ENCODE data around the gene RANGAP1. TPM values are rescaled to one million over a fixed set of nuclear protein-coding genes. Genes with fewer than 3 reads are reported as not detected.

The RANGAP1 gene
- total and polyA plus RNA-seq, 9 donors = 17.2 to 37.9 (median 32.1) TPM

DNA sequence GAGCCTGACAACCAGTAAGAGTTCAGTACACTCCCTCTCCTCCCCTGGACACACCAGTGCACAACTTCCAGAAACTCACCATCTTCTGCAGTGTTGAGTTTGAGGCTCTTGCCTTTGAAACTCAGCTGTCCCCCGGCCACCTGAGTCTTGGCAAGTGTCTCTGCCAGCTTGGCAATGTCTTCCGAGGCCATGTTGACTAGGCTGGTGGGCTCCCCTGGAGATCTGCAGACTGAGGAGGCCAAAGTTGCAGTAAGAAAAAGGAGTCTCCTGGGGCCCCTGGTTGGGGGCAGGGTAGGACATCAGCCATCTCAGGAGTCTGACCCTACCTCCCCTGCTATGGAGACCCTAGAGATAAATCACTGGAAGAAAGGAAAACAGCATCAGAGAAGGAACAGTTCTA is 5.1 kb downstream of the RANGAP1 start:
- TF ChIP-seq EP300 (IDR thresholded peaks at IDR 0.05) = no peak
- TF ChIP-seq, protein P1, sequence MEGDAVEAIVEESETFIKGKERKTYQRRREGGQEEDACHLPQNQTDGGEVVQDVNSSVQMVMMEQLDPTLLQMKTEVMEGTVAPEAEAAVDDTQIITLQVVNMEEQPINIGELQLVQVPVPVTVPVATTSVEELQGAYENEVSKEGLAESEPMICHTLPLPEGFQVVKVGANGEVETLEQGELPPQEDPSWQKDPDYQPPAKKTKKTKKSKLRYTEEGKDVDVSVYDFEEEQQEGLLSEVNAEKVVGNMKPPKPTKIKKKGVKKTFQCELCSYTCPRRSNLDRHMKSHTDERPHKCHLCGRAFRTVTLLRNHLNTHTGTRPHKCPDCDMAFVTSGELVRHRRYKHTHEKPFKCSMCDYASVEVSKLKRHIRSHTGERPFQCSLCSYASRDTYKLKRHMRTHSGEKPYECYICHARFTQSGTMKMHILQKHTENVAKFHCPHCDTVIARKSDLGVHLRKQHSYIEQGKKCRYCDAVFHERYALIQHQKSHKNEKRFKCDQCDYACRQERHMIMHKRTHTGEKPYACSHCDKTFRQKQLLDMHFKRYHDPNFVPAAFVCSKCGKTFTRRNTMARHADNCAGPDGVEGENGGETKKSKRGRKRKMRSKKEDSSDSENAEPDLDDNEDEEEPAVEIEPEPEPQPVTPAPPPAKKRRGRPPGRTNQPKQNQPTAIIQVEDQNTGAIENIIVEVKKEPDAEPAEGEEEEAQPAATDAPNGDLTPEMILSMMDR (IDR thresholded peaks at IDR 0.05) = no peak
- no peaks in the 10 kb centered on the region for H3K36me3 ChIP-seq
- WGBS, 3 donors = 76 to 95% (median 85%) methylated on average over 2 of the region's 2 CpGs

DNA sequence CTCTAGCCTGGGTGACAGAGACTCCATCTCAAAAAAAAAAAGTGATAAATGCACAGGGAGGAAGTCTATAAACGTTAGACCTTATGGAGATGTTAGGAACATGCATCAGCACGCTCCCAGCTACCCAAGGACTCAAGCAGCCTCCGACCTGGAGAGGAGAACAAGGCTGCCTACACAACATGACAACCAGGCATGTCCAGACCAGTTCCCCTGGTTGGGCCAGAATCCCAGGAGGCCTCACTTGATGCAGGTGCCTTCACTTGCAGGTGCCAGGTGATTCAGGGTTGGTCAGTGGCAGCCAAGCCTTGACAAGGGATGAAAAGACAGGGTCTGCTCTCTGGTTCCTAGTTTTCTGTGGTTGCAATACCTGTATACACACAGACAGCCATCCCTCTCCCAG is 5.9 kb downstream of the RANGAP1 start:
- 78 to 84% (median 81%) methylated on average over 3 of the region's 3 CpGs for WGBS, 3 donors
- H3K9me3 ChIP-seq = no peaks in the 10 kb centered on the region
- H3K4me1 ChIP-seq (ENCODE audit: insufficient read depth) = no peaks in the 10 kb centered on the region
- no peaks in the 10 kb centered on the region for H3K27me3 ChIP-seq
- H3K4me3 ChIP-seq = no peak overlapping the region
- intact Hi-C loops (cut with DNase I) = no loop called here
- no peak for DNase-seq
- TF ChIP-seq, protein P1 (IDR thresholded peaks at IDR 0.05) = no peak
- TF ChIP-seq EP300 (IDR thresholded peaks at IDR 0.05) (no peak), POLR2A (IDR thresholded peaks at IDR 0.05) (no peak)
- H3K27ac ChIP-seq = no peak overlapping the region
- no peaks in the 10 kb centered on the region for H3K36me3 ChIP-seq

More for the DNA sequence above, 5.1 kb downstream of the RANGAP1 start:
- no peaks in the 10 kb centered on the region for H3K4me1 ChIP-seq (ENCODE audit: insufficient read depth)
- H3K9me3 ChIP-seq = no peaks in the 10 kb centered on the region
- H3K27me3 ChIP-seq = no peaks in the 10 kb centered on the region
- no peak overlapping the region for H3K4me3 ChIP-seq
- intact Hi-C loops (cut with DNase I) = no loop called here
- H3K27ac ChIP-seq = no peak overlapping the region
- DNase-seq = no peak

DNA sequence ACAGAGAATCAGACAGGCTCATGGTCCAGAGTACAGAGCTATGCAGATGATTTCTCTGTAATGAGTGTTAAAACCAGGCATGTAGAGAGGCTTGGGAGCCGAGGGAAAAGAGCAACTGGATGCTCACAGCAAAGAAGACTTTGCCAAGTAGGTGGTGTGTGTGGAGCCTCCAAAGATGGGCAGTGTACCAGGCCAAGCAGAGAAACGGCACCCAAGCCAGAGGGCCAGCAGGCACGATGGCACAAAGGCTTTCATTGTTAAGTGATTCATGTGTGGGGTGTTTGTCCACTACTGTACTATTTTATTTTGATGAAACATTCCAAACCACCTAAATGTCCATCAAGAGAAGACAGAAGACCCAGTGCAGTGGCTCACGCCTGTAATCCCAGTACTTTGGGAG is 11.1 kb downstream of the RANGAP1 start:
- Histone ChIP-seq H3K27me3 (no peaks in the 10 kb centered on the region), H3K9me3 (no peaks in the 10 kb centered on the region), H3K4me1 (ENCODE audit: insufficient read depth) (peaks cover 2% of the 10 kb centered on the region), H3K36me3 (no peaks in the 10 kb centered on the region), H3K27ac (no peak overlapping the region), H3K4me3 (no peak overlapping the region)
- intact Hi-C loops (cut with DNase I) = no loop called here
- no peak for TF ChIP-seq EP300 (IDR thresholded peaks at IDR 0.05)
- TF ChIP-seq POLR2A (IDR thresholded peaks at IDR 0.05) = no peak
- TF ChIP-seq, protein P1 (IDR thresholded peaks at IDR 0.05) = no peak
- DNase-seq = no peak
- 89 to 92% (median 91%) methylated on average over 4 of the region's 4 CpGs for WGBS, 3 donors

DNA sequence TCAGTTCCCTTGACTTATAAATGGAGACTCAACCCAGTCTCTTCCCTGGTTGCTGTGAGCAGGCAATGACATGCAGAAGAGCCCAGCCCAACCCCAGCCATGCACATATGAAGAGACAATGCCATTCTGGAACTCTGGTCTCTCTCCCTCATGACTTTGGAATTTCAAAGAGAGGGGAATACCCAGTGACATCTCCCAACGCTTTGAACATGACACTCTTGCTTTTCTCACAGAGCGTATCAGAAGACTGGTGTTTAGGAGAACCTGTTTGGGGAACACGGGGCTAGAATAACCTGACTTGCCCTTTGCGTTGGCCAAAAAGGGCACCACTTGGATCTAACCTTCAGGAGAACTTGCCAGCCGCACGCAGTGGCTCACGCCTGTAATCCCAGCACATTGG is 12.9 kb downstream of the RANGAP1 start:
- WGBS, 3 donors = 94 to 98% (median 97%) methylated on average over 7 of the region's 7 CpGs
- Histone ChIP-seq H3K27ac (no peak overlapping the region), H3K4me1 (ENCODE audit: insufficient read depth) (peaks cover 2% of the 10 kb centered on the region), H3K27me3 (no peaks in the 10 kb centered on the region), H3K4me3 (no peak overlapping the region), H3K36me3 (no peaks in the 10 kb centered on the region), H3K9me3 (no peaks in the 10 kb centered on the region)
- TF ChIP-seq, protein P1 (IDR thresholded peaks at IDR 0.05) = no peak
- DNase-seq = no peak
- intact Hi-C loops (cut with DNase I) = no loop called here

DNA sequence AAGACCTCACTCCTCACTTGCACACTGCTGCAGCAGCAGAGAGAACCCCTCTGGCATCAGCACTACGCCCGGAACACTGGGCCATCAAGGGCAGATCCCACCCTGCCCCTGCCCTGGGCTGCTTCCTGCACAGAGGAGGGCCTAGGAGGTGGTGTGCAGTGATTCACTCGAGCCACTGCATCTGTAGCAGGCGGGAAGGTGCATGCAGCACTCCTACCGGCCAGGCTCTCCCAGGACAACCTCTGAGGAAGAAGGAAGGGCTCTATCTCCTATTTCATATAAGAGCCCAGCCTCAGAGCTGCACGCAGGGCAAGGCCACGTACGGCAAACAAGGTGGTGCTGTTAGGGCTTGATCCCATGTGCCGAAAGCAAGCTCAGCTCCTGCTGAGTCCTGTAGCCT is 14.2 kb downstream of the RANGAP1 start:
- no peaks in the 10 kb centered on the region for H3K9me3 ChIP-seq
- H3K4me3 ChIP-seq = no peak overlapping the region
- intact Hi-C loops (cut with DNase I) = no loop called here
- TF ChIP-seq, protein P1 (IDR thresholded peaks at IDR 0.05) = peak in 1 of 3 donors; percentile 20
- TF ChIP-seq POLR2A (IDR thresholded peaks at IDR 0.05) (no peak), EP300 (IDR thresholded peaks at IDR 0.05) (no peak)
- peak overlapping the region in 1 of 2 donors; percentile 47 for H3K27ac ChIP-seq
- H3K36me3 ChIP-seq = no peaks in the 10 kb centered on the region
- peaks cover 2% of the 10 kb centered on the region for H3K4me1 ChIP-seq (ENCODE audit: insufficient read depth)
- no peaks in the 10 kb centered on the region for H3K27me3 ChIP-seq
- DNase-seq = peak in 2 of 5 donors; percentile 31 to 56
- 31 to 57% (median 39%) methylated on average over 9 of the region's 9 CpGs for WGBS, 3 donors
